K562 (cell line): ENCODE data around the gene SLC25A1. TPM values are rescaled to one million over a fixed set of nuclear protein-coding genes. Genes with fewer than 3 reads are reported as not detected.

Experiments
- BMI1 ChIP-seq: fragments of 150-350 bp; IDR thresholded peaks from 2 replicates; pipeline ENCODE4 v1.6.1; 2014; ENCODE audit warnings: low read length
- CC2D1A ChIP-seq: fragments of 450-650 bp; IDR thresholded peaks from 2 replicates; pipeline ENCODE4 v1.6.1; 2017; ENCODE audit warnings: mild to moderate bottlenecking
- DEAF1 ChIP-seq: fragments of 450-650 bp; formaldehyde crosslinking; IDR thresholded peaks from 2 replicates; pipeline ENCODE4 v1.4.0; 2020; ENCODE audit warnings: mild to moderate bottlenecking, moderate library complexity
- DPF2 ChIP-seq: fragments of 450-650 bp; IDR thresholded peaks from 2 replicates; pipeline ENCODE4 v1.6.1; 2016
- GABPB2 ChIP-seq: fragments of 250-450 bp; sonication (Bioruptor Pico); conservative IDR thresholded peaks from 2 replicates; pipeline ENCODE4 v1.5.1; 2021; ENCODE audit warnings: mild to moderate bottlenecking
- HDAC6 ChIP-seq: IDR thresholded peaks from 2 replicates; pipeline ENCODE4 v1.6.1; 2012; ENCODE audit warnings: low read depth, mild to moderate bottlenecking, control low read depth, inconsistent platforms, low read length, moderate library complexity
- HEY1 ChIP-seq: fragments of 250-450 bp; sonication (Bioruptor Pico); IDR thresholded peaks from 2 replicates; pipeline ENCODE4 v1.5.0; 2020; ENCODE audit warnings: mild to moderate bottlenecking, moderate library complexity, borderline replicate concordance
- HMGN3 ChIP-seq: IDR thresholded peaks from 2 replicates; pipeline ENCODE4 v1.6.1; 2011; ENCODE audit warnings: borderline replicate concordance, low read depth, mild to moderate bottlenecking, mixed read lengths, low read length; ENCODE audit not compliant: insufficient read length; ENCODE audit errors: extremely low read depth
- KAT8 ChIP-seq: fragments of 450-650 bp; IDR thresholded peaks from 2 replicates; pipeline ENCODE4 v1.6.1; 2016; ENCODE audit warnings: low read depth, mild to moderate bottlenecking
- KDM1A ChIP-seq, 2 experiments: fragments of 450-650 bp; IDR thresholded peaks; 2 replicates each; pipeline ENCODE4 v1.6.1; 2016; ENCODE audit warnings: mild to moderate bottlenecking in 2 of 2
- MBD2 ChIP-seq: sonication (generic); IDR thresholded peaks from 2 replicates; pipeline ENCODE4 v1.6.1; 2016; ENCODE audit warnings: low read depth, borderline replicate concordance
- MCM3 ChIP-seq: fragments of 450-650 bp; IDR thresholded peaks from 2 replicates; pipeline ENCODE4 v1.6.1; 2016
- NR1H2 ChIP-seq: sonication (generic); formaldehyde crosslinking; IDR thresholded peaks from 2 replicates; pipeline ENCODE4 v1.4.0; 2020; ENCODE audit warnings: mild to moderate bottlenecking, missing genetic modification reagents
- RBM34 ChIP-seq: fragments of 200-400 bp; formaldehyde crosslinking; IDR thresholded peaks from 2 replicates; pipeline ENCODE4 v1.6.1; 2018; ENCODE audit warnings: low read length, borderline replicate concordance; ENCODE audit not compliant: insufficient read depth
- RBM39 ChIP-seq: fragments of 200-400 bp; formaldehyde crosslinking; optimal IDR thresholded peaks from 2 replicates; pipeline ENCODE3; 2018; ENCODE audit warnings: low read depth, low read length
- SREBF1 ChIP-seq: fragments of 150-350 bp; IDR thresholded peaks from 2 replicates; pipeline ENCODE4 v1.6.1; 2014; ENCODE audit warnings: antibody characterized with exemption, low read depth, low read length, borderline replicate concordance
- SRSF9 ChIP-seq: fragments of 200-400 bp; formaldehyde crosslinking; IDR thresholded peaks from 2 replicates; pipeline ENCODE4 v1.6.1; 2017; ENCODE audit warnings: low read depth, low read length, borderline replicate concordance
- TFAM ChIP-seq: fragments of 250-450 bp; sonication (Bioruptor Pico); conservative IDR thresholded peaks from 2 replicates; pipeline ENCODE4 v1.5.0; 2021; ENCODE audit warnings: mild to moderate bottlenecking, moderate library complexity
- YBX1 ChIP-seq: fragments of 450-650 bp; IDR thresholded peaks from 2 replicates; pipeline ENCODE4 v1.7.1; 2016; ENCODE audit warnings: mild to moderate bottlenecking
- ZBTB5 ChIP-seq: fragments of 450-650 bp; IDR thresholded peaks from 2 replicates; pipeline ENCODE4 v1.6.1; 2017; ENCODE audit warnings: antibody characterized with exemption
- ZFP36 ChIP-seq: fragments of 150-350 bp; IDR thresholded peaks from 2 replicates; pipeline ENCODE4 v1.6.1; 2018; ENCODE audit warnings: low read length, low read depth; ENCODE audit not compliant: partially characterized antibody
- ZNF184 ChIP-seq: sonication (generic); formaldehyde crosslinking; IDR thresholded peaks from 2 replicates; pipeline ENCODE4 v1.5.0; 2020; ENCODE audit warnings: missing genetic modification reagents
- polyA plus RNA-seq, 8 experiments: library from polyadenylated mRNA; depleted of rRNA in 4 of 8; stranded (reverse) in 5 of 8; unstranded in 3 of 8; fragments of >200 nt; fragmentation: Nextera tagmentation in 2 of 8; fragmentation: Illumina TruSeq in 1 of 8; extraction: Ambion mirVana in 2 of 8; extraction: Trizol in 1 of 8; gene quantifications; 2 replicates each; pipeline versions ENCODE4 v1.2.1 to v1.2.3, GENCODE V29; 2011 to 2014; ENCODE audit warnings: inconsistent platforms in 1 of 8, missing spikeins in 1 of 8
- total RNA-seq, 7 experiments: library from RNA; depleted of rRNA in 6 of 7; stranded (reverse); fragments of >200 nt in 6 of 7; fragmentation: Illumina TruSeq in 2 of 7; extraction: Trizol in 2 of 7; gene quantifications; 2 replicates each; pipeline versions ENCODE4 v1.2.1 to v1.2.3, GENCODE V29; 2011 to 2021; ENCODE audit warnings: low replicate concordance in 1 of 7
- TF ChIP-seq, protein P1 (sequence below), 2 experiments: fragments of 450-650 bp; IDR thresholded peaks; 2 replicates each; pipeline ENCODE4 v1.6.1; 2016

SLC25A1 gene
- total and polyA plus RNA-seq, 9 of the 15 experiments (the other 6 are each of a cell fraction or from before 2014, with no cell fraction given), result 11.0 to 408 (median 110) TPM

DNA sequence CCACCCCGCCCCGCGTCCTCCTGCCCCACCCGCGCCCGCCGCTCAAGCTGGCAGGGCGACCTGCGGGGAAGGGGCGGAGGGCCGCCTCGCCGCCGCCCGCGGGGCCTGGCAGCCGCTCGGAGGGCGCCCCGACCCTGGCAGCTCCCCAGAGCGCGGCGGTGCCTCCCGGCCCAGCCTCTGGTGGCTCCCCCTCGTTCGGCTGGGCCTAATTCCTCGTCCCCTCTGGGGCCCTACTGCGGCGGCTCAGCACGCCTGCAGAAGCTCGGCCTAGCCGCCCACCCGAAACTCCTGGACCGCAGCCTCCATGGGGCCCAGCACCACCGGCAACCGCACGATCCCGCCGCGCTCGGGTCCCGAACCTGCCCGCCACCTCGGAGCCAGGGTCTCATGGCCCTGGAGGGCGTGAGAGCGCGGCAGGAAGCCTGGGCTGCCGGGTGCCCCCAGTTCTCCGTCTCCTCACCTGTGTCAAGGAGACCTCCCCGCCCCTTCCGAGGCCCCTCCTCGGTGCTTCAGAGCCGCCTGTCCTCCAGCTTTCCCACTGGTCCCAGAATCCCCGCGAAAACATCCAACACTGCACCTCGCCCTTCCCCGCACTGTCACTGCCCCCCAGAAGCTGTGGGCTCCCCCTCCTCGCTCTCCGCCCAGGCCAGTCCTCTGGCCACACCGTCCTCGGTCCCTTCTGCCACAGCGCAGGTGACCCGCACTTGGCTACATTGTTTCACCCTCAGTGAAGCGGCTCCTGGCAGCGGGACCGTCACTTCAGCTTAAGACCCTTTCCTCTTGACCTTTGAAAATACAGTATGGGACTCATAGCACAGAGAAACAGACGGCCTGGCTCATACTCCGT, 27.8 kb downstream of the SLC25A1 start (continued):
- TF ChIP-seq, protein P1, sequence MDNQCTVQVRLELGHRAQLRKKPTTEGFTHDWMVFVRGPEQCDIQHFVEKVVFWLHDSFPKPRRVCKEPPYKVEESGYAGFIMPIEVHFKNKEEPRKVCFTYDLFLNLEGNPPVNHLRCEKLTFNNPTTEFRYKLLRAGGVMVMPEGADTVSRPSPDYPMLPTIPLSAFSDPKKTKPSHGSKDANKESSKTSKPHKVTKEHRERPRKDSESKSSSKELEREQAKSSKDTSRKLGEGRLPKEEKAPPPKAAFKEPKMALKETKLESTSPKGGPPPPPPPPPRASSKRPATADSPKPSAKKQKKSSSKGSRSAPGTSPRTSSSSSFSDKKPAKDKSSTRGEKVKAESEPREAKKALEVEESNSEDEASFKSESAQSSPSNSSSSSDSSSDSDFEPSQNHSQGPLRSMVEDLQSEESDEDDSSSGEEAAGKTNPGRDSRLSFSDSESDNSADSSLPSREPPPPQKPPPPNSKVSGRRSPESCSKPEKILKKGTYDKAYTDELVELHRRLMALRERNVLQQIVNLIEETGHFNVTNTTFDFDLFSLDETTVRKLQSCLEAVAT (IDR thresholded peaks at IDR 0.05), result no peak
- no peak for TF ChIP-seq YBX1
- no peak for TF ChIP-seq DEAF1 (CRISPR knock-in tag)
- no peak for TF ChIP-seq HEY1
- no peak for TF ChIP-seq ZFP36
- TF ChIP-seq NR1H2, result no peak
- TF ChIP-seq KAT8, result no peak
- TF ChIP-seq MBD2, result no peak
- TF ChIP-seq SREBF1, result no peak
- no peak for TF ChIP-seq HMGN3
- no peak for TF ChIP-seq DPF2
- TF ChIP-seq ZBTB5, result no peak
- peak; percentile 71 for TF ChIP-seq MCM3
- TF ChIP-seq ZNF184 (CRISPR knock-in tag), result peak; percentile 55
- TF ChIP-seq CC2D1A, result no peak
- TF ChIP-seq GABPB2, result no peak
- TF ChIP-seq KDM1A (IDR thresholded peaks at IDR 0.05), result no peak
- TF ChIP-seq BMI1, result no peak
- TF ChIP-seq RBM34, result no peak
- no peak for TF ChIP-seq TFAM (CRISPR knock-in tag)
- TF ChIP-seq HDAC6, result 0 out of 2 replicates have a peak, but pooled peaks have one; percentile 52
- TF ChIP-seq SRSF9, result no peak
- no peak for TF ChIP-seq RBM39
